SK-N-MC (cell line): ENCODE measurements around the gene ELAPOR2.

Experiments used
- EZH2 ChIP-seq: fragments of 200-600 bp; sonication (generic); IDR thresholded peaks from one replicate; pipeline ENCODE4 v1.6.1; 2017; ENCODE audit warnings: antibody characterized with exemption
- FOXP2 ChIP-seq: optimal IDR thresholded peaks from 2 replicates; pipeline ENCODE3; 2011; ENCODE audit warnings: mild to moderate bottlenecking, moderate library complexity; ENCODE audit not compliant: insufficient read depth; ENCODE audit errors: extremely low read length, control extremely low read depth
- POLR2AphosphoS5 ChIP-seq: IDR thresholded peaks from 2 replicates; pipeline ENCODE4 v1.6.1; 2012; ENCODE audit warnings: mild to moderate bottlenecking, low read depth, low read length, borderline replicate concordance

- no peak for TF ChIP-seq POLR2AphosphoS5
- no peak for TF ChIP-seq EZH2
- no peak for TF ChIP-seq FOXP2
These were observed 520 bp downstream of the ELAPOR2 start for GRCh38 chr7:87058744-87059524.
